ENCODE results near the gene MRPS18B. TPM values are rescaled to one million over a fixed set of nuclear protein-coding genes. Genes with fewer than 3 reads are reported as not detected.

The MRPS18B gene
- total RNA-seq, 4 donors from 2014 or later: 45.1 to 62.8 (median 48.2) TPM

DNA sequence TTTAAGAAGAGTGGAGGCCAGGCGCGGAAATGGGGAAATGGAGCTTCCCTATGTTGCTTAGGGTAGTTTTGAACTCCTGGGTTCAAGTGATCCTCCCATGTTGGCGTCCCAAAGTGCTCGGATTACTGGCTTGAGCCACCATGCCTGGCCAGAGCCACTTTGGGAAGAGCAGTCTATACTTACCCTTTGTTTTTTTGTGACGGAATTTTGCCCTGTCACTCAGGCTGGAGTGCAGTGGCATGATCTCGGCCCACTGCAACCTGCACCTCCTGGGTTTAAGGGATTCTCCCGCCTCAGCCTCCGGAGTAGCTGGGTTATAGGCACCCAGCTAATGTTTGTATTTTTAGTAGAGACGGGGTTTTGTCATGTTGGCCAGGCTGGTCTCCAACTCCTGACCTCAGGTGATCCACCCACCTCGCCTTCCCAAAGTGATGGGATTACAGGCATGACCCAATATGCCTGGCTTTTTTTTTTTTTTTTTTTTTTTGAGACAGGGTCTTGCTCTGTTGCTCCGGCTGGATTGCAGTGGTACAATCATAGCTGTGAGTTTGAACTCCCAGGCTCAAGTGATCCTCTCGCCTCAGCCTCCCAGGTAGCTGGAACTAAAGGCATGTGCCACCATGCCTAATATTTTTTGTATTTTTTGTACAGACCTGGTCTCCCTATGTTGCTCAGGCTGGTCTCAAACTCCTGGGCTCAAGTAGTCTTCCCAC is 18.6 kb upstream of the MRPS18B start:
- TF ChIP-seq, protein P1, sequence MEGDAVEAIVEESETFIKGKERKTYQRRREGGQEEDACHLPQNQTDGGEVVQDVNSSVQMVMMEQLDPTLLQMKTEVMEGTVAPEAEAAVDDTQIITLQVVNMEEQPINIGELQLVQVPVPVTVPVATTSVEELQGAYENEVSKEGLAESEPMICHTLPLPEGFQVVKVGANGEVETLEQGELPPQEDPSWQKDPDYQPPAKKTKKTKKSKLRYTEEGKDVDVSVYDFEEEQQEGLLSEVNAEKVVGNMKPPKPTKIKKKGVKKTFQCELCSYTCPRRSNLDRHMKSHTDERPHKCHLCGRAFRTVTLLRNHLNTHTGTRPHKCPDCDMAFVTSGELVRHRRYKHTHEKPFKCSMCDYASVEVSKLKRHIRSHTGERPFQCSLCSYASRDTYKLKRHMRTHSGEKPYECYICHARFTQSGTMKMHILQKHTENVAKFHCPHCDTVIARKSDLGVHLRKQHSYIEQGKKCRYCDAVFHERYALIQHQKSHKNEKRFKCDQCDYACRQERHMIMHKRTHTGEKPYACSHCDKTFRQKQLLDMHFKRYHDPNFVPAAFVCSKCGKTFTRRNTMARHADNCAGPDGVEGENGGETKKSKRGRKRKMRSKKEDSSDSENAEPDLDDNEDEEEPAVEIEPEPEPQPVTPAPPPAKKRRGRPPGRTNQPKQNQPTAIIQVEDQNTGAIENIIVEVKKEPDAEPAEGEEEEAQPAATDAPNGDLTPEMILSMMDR (IDR thresholded peaks at IDR 0.05; ENCODE audit: low read depth): no peak

DNA sequence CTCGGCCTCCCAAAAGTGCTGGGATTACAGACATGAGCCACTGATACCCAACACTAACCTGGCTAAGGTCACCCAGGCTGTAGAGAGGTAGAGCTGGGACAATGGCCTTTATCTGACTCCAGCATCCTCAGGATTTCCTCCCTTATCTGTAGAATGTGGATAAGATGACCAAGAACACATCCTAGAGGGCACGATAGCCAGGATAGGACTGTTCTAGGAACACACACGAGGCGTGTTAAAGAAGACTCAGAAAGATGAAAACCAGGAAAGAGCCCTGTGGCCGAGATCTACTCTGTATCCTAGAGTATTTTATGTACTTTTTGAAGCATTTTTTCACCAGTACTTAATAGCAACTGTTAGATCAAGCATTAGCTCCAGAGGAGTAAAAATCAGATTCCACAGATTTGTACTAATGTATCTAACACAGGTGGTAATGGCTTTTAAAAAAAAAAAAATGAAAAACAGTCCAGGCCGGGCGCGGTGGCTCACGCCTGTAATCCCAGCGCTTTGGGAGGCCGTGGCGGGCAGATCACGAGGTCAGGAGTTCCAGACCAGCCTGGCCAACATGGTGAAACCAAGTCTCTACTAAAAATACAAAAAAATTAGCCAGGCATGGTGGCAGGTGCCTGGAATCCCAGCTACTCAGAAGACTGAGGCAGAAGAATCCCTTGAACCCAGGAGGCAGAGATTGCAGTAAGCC is 17.9 kb upstream of the MRPS18B start:
- TF ChIP-seq, protein P1 (IDR thresholded peaks at IDR 0.05; ENCODE audit: low read depth): no peak

DNA sequence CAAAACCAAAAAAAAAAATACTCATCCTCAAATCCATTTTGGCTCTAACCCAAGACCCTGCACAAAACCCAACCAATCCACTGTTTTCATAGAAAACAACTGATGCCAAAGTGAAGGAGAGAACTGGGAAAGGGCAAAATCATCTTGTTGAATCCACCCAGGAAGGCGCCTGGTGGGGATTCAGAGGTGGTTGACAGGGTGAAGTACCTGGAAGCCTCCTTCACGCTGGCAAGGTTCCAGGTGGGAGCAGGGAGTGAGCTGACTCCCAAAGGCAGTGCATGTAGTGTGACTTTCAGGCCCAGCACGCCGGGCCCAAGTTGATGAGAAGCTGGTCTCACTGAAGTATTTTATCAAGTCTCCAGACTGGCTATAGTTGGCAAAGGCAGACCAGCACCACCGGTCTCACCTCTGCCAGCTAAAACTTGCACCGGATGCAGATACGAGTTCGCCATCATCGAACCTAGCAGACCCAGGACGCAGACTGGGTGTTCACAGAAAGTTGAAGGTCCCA is 17.1 kb upstream of the MRPS18B start:
- TF ChIP-seq, protein P1 (IDR thresholded peaks at IDR 0.05; ENCODE audit: low read depth): no peak

- TF ChIP-seq, protein P1 (IDR thresholded peaks at IDR 0.05; ENCODE audit: low read depth): no peak
These were observed 16.2 kb upstream of the MRPS18B start for GRCh38 chr6:30601436-30601814.

- TF ChIP-seq, protein P1 (IDR thresholded peaks at IDR 0.05; ENCODE audit: low read depth): no peak
These were observed 15.6 kb upstream of the MRPS18B start for GRCh38 chr6:30601815-30602641.

DNA sequence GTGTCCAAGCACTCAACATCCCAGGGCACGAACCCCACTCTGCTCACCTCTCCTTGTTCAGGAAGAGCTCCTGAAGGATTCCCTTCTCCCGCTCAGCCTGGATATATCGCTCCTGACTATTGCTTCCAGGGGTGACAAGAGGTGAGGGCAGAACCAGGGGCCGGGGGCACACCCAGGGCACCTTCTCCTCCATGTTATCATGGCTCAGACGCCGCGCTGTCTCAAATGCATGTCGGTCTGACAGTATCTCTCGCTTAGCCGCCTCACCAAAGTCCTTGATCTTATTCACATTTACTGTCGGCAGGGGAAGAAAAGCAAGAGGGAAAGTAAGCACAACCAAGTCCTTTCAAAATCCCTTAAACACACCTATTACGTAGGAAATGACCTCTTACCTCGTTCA is 13.7 kb upstream of the MRPS18B start:
- TF ChIP-seq, protein P1 (IDR thresholded peaks at IDR 0.05; ENCODE audit: low read depth): no peak

GRCh38 chr6:30610065-30610464 is 7.6 kb upstream of the MRPS18B start:
- TF ChIP-seq, protein P1 (IDR thresholded peaks at IDR 0.05; ENCODE audit: low read depth): no peak

Data from subcutaneous adipose tissue (tissue), 4 donors.